GDM1 (cell line): ENCODE measurements around the gene GABRR2.

Source experiments
- DNase-seq: peaks from one replicate; lab custom pipeline; 2025; lab: John Stamatoyannopoulos, UW

Gene GABRR2

DNA sequence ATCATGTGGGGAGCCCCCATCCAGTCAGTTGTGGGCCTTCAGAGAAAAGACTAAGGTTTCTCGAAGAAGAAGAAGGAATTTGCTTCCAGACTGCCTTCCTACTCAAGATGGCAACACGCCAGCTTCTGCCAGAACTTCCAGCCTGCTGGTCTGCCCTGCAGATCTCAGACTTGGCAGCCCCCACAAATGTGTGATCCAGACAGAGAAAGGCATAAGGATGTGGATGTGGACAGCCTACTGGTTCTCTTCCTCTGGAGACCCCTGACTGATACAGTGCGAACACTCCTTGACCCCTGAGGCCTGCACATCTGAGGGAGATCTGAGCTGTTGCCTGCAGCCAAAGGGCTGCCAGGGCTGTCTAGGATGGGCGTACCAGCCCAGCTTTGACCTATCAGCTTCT, 106.5 kb downstream of the GABRR2 start:
- no peak for DNase-seq
